ENCODE data around the gene WDR33.
"Not testable (repeated sequence)": the region's sequence is repeated elsewhere in the genome, so short reads cannot be mapped to it uniquely, and the experiment has no call there.

Gene WDR33

DNA sequence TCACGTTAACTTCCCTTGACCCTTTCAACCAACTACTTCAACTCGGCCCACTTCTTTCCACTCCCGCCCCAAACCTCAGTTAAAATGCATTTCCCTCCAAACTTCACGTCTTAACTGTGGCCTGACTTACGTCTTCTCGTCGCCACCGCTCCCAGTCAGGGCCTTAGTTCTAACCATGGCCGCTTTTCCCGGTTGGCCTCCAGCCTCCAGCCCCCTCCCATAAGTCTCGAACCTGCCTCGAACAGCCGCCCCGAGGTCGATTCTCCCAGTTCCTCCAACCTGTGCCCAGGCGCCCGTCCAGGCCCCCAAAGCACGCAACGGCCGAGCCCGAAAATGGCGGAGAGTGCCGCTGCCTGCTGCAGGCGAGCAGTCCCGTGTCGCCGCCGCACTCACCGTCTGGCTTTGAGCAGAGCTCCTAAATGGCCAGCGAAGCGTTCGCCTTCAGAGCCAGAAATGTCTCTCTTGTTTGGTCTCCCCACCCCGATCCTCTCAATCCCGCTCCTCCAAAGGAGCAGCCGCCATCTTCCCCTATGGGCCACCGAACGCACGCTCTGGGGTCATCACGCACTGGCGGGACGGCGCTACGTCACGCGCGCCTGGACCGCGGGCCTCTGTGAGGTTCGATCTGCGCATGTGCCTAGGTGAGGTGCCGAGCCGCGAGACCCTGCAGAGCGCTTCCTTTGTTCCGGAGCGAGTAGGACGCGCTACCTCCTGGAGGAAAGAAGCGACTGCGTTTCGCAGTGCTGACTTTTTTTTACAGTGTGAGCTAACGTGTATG lies at the start of gene WDR33:
TSS of gene WDR33 (minus strand) at position 553 of the 778 bp plus-strand sequence. CDS start 40,190 bp downstream, outside the sequence.
- DNase-seq (peak; percentile 93 to 96), ATAC-seq (peak; percentile 99)
- Mint-ChIP-seq H3K4me3 (peak within 1 kb of the TSS; percentile 92 to 97), H3K9me3 (no peaks in the 10 kb centered on the region), H3K27ac (peak within 1 kb of the TSS; percentile 99 to 100), H3K27me3 (peaks cover 7% of the 10 kb centered on the region), H3K4me1 (peaks cover 49% of the 10 kb centered on the region)

GRCh38 chr2:127860130-127860529 lies 49.2 kb upstream of the WDR33 start:
- Mint-ChIP-seq H3K9me3 (no peaks in the 10 kb centered on the region), H3K4me1 (peaks cover 32% of the 10 kb centered on the region), H3K4me3 (no peak overlapping the region), H3K27me3 (no peaks in the 10 kb centered on the region), H3K27ac (no peak overlapping the region)
- ATAC-seq (no peak), DNase-seq (no peak)

DNA sequence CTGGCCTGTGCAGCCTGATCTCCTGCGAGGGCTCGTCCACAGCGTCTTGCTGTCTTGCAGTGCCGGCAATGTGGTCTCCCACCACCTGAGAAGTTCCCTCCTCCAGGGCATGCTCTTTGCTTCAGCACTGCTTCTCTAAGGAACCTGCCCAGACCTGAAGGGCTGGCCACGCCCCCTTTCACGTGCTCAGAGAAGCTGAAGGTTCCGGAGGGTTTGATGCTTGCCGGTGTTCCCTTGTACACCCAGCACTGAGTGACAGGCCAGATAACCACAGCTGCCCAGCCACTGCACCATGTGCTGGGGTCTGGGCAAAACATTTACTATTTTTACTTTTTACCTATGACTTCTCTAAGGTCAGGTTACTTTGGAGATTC lies 48.7 kb upstream of the WDR33 start:
- Mint-ChIP-seq H3K9me3 (no peaks in the 10 kb centered on the region), H3K4me3 (peak overlapping the region; percentile 39 to 56), H3K27ac (no peak overlapping the region), H3K27me3 (no peaks in the 10 kb centered on the region), H3K4me1 (peaks cover 36% of the 10 kb centered on the region)
- peak; percentile 27 to 49 for DNase-seq
- ATAC-seq, result no peak

- peak overlapping the region; percentile 93 to 96 for H3K4me3 Mint-ChIP-seq
- H3K4me1 Mint-ChIP-seq, result peaks cover 55% of the 10 kb centered on the region
- peak overlapping the region; percentile 87 to 96 for H3K27ac Mint-ChIP-seq
- no peak for DNase-seq
- no peaks in the 10 kb centered on the region for H3K27me3 Mint-ChIP-seq
- no peaks in the 10 kb centered on the region for H3K9me3 Mint-ChIP-seq
- no peak for ATAC-seq
Observed at GRCh38 chr2:127857265-127857808, 46.4 kb upstream of the WDR33 start.

DNA sequence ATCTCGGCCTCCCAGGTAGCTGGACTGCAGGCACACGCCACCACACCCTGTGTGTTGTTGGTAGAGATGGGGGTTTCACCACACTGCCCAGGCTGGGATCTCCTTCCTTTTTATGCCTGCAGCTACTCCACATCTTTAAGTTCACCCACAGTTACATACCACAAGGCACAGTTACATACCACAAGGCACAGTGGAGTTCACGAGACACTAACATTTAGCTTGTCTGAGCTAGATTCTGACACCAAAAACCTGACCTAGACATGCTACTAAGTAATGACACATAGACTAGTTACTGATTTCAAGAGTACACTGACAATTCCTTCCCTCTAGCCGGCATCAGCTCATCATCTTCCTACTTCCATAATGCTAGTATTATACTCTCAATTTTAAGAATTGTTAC lies 42.7 kb upstream of the WDR33 start:
- H3K4me3 Mint-ChIP-seq, result peak overlapping the region in 1 of 2 donors; percentile 16
- no peak overlapping the region for H3K27ac Mint-ChIP-seq
- peaks cover 59% of the 10 kb centered on the region for H3K4me1 Mint-ChIP-seq
- no peak for ATAC-seq
- H3K27me3 Mint-ChIP-seq, result no peaks in the 10 kb centered on the region
- DNase-seq, result no peak
- H3K9me3 Mint-ChIP-seq, result no peaks in the 10 kb centered on the region

GRCh38 chr2:127852388-127852787 lies 41.4 kb upstream of the WDR33 start:
- Mint-ChIP-seq H3K4me1 (peaks cover 52% of the 10 kb centered on the region), H3K4me3 (no peak overlapping the region), H3K27ac (no peak overlapping the region), H3K27me3 (no peaks in the 10 kb centered on the region), H3K9me3 (no peaks in the 10 kb centered on the region)
- DNase-seq, result no peak
- ATAC-seq, result no peak

DNA sequence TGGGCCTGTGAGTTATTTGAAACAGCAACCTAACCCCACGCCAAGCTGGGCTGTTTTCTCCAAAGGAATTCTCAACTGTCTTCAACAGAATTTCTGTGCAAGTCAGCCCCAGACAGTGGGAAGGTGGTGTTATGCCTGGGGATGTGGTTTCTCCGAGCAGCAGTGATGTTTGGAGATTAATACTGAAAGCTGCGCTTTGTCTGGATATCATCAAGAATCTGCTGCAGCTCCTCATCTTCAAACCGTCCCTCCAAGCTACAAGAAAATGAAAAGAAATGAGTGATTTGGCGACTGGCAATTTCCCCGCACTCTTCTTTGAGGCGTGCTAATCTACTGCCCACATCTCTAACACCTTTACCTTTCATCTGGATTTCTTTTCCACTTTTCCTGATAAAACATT lies 37.0 kb upstream of the WDR33 start:
- H3K27me3 Mint-ChIP-seq, result no peaks in the 10 kb centered on the region
- H3K4me1 Mint-ChIP-seq, result peaks cover 16% of the 10 kb centered on the region
- H3K27ac Mint-ChIP-seq, result no peak overlapping the region
- ATAC-seq, result no peak
- no peak for DNase-seq
- no peaks in the 10 kb centered on the region for H3K9me3 Mint-ChIP-seq
- H3K4me3 Mint-ChIP-seq, result no peak overlapping the region

DNA sequence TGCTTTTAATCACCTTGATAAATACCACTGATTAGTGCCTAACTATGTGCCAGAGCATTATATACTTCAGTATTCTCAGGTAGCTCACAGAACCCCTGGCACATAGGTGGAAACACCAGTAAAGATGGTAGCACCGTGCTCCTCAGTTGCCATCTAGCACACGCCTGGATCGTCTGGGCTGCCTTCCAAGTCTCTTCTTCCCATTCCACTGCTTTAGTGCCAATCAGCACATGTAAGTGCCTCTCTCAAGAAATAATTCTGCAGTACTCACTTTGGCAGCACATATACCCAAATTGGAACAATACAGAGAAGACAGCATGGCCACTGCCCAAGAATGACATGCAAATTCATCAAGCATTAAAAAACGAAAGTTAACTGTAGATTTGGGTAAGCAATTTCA lies 34.0 kb upstream of the WDR33 start:
- Mint-ChIP-seq H3K27me3 (no peaks in the 10 kb centered on the region), H3K4me3 (no peak overlapping the region), H3K9me3 (no peaks in the 10 kb centered on the region), H3K4me1 (peaks cover 7% of the 10 kb centered on the region), H3K27ac (no peak overlapping the region)
- ATAC-seq (no peak), DNase-seq (no peak)

GRCh38 chr2:127843677-127844076 lies 32.7 kb upstream of the WDR33 start:
- ATAC-seq (no peak), DNase-seq (no peak)
- Mint-ChIP-seq H3K4me3 (no peak overlapping the region), H3K4me1 (peaks cover under 1% of the 10 kb centered on the region), H3K9me3 (no peaks in the 10 kb centered on the region), H3K27ac (no peak overlapping the region), H3K27me3 (no peaks in the 10 kb centered on the region)

DNA sequence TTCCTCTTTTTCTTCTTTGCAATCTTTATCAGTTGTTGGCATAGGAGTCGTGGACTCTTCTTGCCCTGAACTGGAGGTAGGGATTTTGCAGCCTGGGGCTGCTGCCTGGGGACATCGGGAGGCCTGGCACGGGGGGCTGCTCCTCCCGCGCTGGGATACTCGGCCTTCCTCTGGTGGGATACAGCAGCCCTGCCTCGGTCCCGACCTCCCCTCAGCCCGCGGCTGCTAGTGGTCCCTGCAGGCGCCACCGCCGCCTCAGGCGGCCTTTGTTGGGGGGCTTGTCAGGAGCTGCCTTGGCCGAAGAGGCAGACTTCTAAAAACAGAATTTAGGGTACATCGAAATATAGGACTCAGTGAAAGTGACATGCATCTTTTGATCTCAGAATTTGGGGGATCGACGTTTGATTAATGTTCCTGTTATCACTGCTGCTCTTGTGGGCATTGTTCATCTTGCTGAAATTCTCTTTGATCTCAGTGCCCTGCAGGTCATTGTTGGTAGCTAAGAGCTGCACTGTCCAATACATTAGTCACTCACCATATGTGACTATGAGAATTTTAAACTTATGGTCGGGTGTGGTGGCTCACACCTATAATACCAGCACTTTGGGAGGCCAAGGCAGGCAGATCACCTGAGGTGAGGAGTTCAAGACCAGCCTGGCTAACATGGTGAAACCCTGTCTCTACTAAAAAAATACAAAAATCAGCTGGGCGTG lies 30.7 kb upstream of the WDR33 start:
- H3K27ac Mint-ChIP-seq, result no peak overlapping the region
- H3K27me3 Mint-ChIP-seq, result no peaks in the 10 kb centered on the region
- DNase-seq (no peak), ATAC-seq (peak; percentile 26)
- no peaks in the 10 kb centered on the region for H3K4me1 Mint-ChIP-seq
- no peaks in the 10 kb centered on the region for H3K9me3 Mint-ChIP-seq
- no peak overlapping the region for H3K4me3 Mint-ChIP-seq

- Mint-ChIP-seq H3K27me3 (no peaks in the 10 kb centered on the region), H3K4me3 (no peak overlapping the region), H3K27ac (no peak overlapping the region), H3K9me3 (no peaks in the 10 kb centered on the region), H3K4me1 (no peaks in the 10 kb centered on the region)
- DNase-seq, result no peak
- ATAC-seq, result no peak
Observed at GRCh38 chr2:127840893-127841292, 29.9 kb upstream of the WDR33 start.

DNA sequence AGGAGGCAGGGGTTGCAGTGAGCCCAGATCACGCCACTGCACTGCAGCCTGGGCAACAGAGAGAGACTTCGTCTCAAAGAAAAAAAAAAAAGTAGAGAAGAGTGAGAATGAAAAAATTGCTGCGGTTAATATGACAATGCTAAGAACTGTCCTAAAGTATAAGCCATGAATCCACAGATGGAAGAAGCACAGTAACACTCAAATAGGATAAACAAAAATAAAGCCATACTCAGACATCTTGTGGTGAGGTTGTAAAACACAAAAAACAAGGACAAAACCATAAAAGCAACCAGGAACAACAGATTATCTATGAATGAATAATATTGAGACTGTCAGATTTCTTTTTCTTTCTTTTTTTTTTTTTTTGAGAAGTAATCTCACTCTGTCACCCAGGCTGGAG lies 24.0 kb upstream of the WDR33 start:
- Mint-ChIP-seq H3K27ac (no peak overlapping the region), H3K4me3 (no peak overlapping the region), H3K27me3 (no peaks in the 10 kb centered on the region), H3K4me1 (peaks cover 24% of the 10 kb centered on the region), H3K9me3 (no peaks in the 10 kb centered on the region)
- no peak for ATAC-seq
- DNase-seq, result no peak

- H3K27me3 Mint-ChIP-seq, result no peaks in the 10 kb centered on the region
- H3K4me1 Mint-ChIP-seq, result peaks cover 43% of the 10 kb centered on the region
- peaks cover 30 to 34% of the 10 kb centered on the region in 2 donors for H3K9me3 Mint-ChIP-seq
- peak overlapping the region; percentile 44 to 62 for H3K4me3 Mint-ChIP-seq
- H3K27ac Mint-ChIP-seq, result peak overlapping the region; percentile 34 to 87
- DNase-seq (peak; percentile 59 to 79), ATAC-seq (peak; percentile 99)
Observed at GRCh38 chr2:127829845-127830246, 18.9 kb upstream of the WDR33 start.

- Mint-ChIP-seq H3K9me3 (peaks cover 30 to 44% of the 10 kb centered on the region in 2 donors), H3K4me1 (peaks cover 38% of the 10 kb centered on the region)
- H3K27me3 Mint-ChIP-seq, H3K27ac Mint-ChIP-seq, H3K4me3 Mint-ChIP-seq, ATAC-seq, DNase-seq: not testable (repeated sequence)
Observed at GRCh38 chr2:127826708-127827107, 15.7 kb upstream of the WDR33 start.

GRCh38 chr2:127826047-127826446 lies 15.1 kb upstream of the WDR33 start:
- DNase-seq (no peak), ATAC-seq (no peak)
- no peak overlapping the region for H3K4me3 Mint-ChIP-seq
- peaks cover 32% of the 10 kb centered on the region for H3K4me1 Mint-ChIP-seq
- H3K27ac Mint-ChIP-seq, result no peak overlapping the region
- peaks cover 32 to 50% of the 10 kb centered on the region in 2 donors for H3K9me3 Mint-ChIP-seq
- H3K27me3 Mint-ChIP-seq, result peaks cover 6% of the 10 kb centered on the region

GRCh38 chr2:127820080-127820668 lies 9.2 kb upstream of the WDR33 start:
- Mint-ChIP-seq H3K9me3 (peaks cover 20 to 32% of the 10 kb centered on the region in 2 donors), H3K27ac (no peak overlapping the region), H3K27me3 (peaks cover 26% of the 10 kb centered on the region), H3K4me1 (no peaks in the 10 kb centered on the region), H3K4me3 (no peak overlapping the region)
- DNase-seq, result no peak
- no peak for ATAC-seq
